BE2C (cell line): Measurements from ENCODE around the gene CNOT6L.

Experiments used
- DNase-seq: peaks from one replicate; pipeline ENCODE4 v3.0.0-alpha.2; 2020
- H3K27me3 ChIP-seq: fragments of 250-450 bp; sonication (Bioruptor Pico); 2 replicates; pipeline ENCODE4 v1.5.1; 2020; ENCODE audit warnings: mild to moderate bottlenecking
- H3K36me3 ChIP-seq: fragments of 250-450 bp; sonication (Bioruptor Pico); 2 replicates; pipeline ENCODE4 v1.5.1; 2020; ENCODE audit warnings: mild to moderate bottlenecking
- H3K4me1 ChIP-seq: fragments of 250-450 bp; sonication (Bioruptor Pico); 2 replicates; pipeline ENCODE4 v1.5.1; 2020
- H3K4me3 ChIP-seq: 2 replicates; pipeline ENCODE4 v1.5.1; 2011; ENCODE audit warnings: low read depth, low read length
- H3K9me3 ChIP-seq: fragments of 250-450 bp; sonication (Bioruptor Pico); 2 replicates; pipeline ENCODE4 v1.5.1; 2020
- TF ChIP-seq, protein P1 (sequence below): IDR thresholded peaks from 2 replicates; pipeline ENCODE4 v1.5.1; 2012; ENCODE audit warnings: mild to moderate bottlenecking, low read depth, low read length

The CNOT6L gene

DNA sequence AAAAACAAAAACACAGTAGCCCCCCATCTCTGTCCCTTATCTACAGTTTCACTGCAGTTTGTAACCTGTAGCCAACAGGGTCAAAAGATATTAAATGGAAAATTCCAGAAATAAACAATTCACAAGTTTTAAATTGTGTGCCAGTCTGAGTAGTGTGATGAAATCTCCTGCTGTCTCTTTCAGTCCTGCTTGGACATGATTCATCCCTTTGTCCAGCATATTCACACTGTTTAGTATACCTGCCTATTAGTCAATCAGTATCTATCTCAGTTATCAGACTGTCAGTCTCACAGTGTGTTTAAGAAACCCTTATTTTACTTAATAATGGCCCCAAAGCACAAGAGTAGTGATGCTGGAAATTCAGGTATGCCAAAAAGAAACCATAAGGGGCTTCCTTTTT lies 21.9 kb downstream of the CNOT6L start:
- Histone ChIP-seq H3K4me3 (no peak overlapping the region), H3K4me1 (no peaks in the 10 kb centered on the region), H3K36me3 (no peaks in the 10 kb centered on the region), H3K27me3 (no peaks in the 10 kb centered on the region), H3K9me3 (no peaks in the 10 kb centered on the region)
- TF ChIP-seq, protein P1, sequence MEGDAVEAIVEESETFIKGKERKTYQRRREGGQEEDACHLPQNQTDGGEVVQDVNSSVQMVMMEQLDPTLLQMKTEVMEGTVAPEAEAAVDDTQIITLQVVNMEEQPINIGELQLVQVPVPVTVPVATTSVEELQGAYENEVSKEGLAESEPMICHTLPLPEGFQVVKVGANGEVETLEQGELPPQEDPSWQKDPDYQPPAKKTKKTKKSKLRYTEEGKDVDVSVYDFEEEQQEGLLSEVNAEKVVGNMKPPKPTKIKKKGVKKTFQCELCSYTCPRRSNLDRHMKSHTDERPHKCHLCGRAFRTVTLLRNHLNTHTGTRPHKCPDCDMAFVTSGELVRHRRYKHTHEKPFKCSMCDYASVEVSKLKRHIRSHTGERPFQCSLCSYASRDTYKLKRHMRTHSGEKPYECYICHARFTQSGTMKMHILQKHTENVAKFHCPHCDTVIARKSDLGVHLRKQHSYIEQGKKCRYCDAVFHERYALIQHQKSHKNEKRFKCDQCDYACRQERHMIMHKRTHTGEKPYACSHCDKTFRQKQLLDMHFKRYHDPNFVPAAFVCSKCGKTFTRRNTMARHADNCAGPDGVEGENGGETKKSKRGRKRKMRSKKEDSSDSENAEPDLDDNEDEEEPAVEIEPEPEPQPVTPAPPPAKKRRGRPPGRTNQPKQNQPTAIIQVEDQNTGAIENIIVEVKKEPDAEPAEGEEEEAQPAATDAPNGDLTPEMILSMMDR = no peak
- no peak for DNase-seq

DNA sequence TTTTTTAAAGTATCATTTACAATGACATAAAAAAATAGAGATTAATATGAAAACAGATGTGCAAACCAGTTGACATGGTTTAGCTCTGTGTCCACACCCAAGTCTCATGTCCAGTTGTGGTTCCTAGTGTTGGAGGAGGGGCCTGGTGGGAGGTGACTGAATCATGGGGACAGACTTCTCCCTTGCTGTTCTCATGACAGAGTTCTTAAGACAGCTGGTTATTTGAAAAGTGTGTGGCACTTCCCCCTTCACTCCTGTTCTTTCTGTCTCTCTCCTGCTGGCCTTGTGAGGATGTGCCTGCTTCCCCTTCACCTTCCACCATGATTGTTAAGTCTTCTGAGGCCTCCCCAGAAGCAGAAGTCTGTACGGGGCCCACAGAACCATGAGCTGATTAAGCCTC lies 23.8 kb downstream of the CNOT6L start:
- Histone ChIP-seq H3K36me3 (no peaks in the 10 kb centered on the region), H3K4me3 (no peak overlapping the region), H3K9me3 (no peaks in the 10 kb centered on the region), H3K4me1 (no peaks in the 10 kb centered on the region), H3K27me3 (no peaks in the 10 kb centered on the region)
- TF ChIP-seq, protein P1 = no peak
- no peak for DNase-seq

- H3K4me3 ChIP-seq = no peak overlapping the region
- no peaks in the 10 kb centered on the region for H3K27me3 ChIP-seq
- no peaks in the 10 kb centered on the region for H3K4me1 ChIP-seq
- H3K9me3 ChIP-seq = no peaks in the 10 kb centered on the region
- no peaks in the 10 kb centered on the region for H3K36me3 ChIP-seq
- TF ChIP-seq, protein P1 = no peak
- no peak for DNase-seq
Measured at GRCh38 chr4:77790146-77790545, 29.0 kb downstream of the CNOT6L start.

DNA sequence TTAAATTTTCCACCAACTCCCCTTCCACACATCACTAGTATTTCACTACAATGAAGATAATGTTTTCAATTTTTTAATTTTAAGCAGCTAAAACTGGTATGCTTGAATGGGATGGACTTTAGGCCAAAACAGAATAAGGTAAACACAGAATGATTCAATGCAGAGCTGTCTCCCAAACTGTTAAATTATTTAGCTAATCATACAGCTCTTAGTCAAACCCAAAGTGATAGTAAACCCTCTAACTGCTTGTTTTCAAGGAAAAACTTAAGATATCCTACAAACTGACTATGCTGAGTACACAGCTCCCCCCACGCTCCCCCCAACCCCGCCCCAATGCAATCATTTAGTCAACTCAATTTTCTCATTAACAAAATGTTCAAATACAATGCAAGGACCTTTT lies 30.2 kb downstream of the CNOT6L start:
- Histone ChIP-seq H3K27me3 (no peaks in the 10 kb centered on the region), H3K4me1 (no peaks in the 10 kb centered on the region), H3K4me3 (no peak overlapping the region), H3K9me3 (no peaks in the 10 kb centered on the region), H3K36me3 (no peaks in the 10 kb centered on the region)
- no peak for DNase-seq
- TF ChIP-seq, protein P1 = no peak

- Histone ChIP-seq H3K9me3 (no peaks in the 10 kb centered on the region), H3K4me1 (no peaks in the 10 kb centered on the region), H3K4me3 (no peak overlapping the region), H3K36me3 (no peaks in the 10 kb centered on the region), H3K27me3 (no peaks in the 10 kb centered on the region)
- TF ChIP-seq, protein P1 = no peak
- no peak for DNase-seq
Measured at GRCh38 chr4:77787969-77788368, 31.2 kb downstream of the CNOT6L start.

DNA sequence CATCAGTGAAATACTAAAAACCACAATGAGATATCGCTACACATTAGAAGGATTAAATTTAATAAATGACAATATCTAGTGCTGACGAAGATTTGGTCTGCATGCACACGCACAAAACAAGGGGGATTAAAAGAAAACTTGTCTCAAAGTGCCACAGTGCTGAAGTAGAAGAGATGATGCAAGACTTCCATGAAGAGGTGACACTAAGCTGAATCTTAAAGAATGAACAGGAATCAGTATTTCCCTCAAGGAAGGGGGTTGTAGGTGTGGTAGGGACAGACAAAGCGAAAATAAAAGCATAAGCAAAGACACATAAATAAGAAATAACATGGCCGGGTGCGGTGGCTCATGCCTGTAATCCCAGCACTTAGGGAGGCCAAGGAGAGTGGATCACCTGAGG lies 33.5 kb downstream of the CNOT6L start:
- Histone ChIP-seq H3K4me3 (no peak overlapping the region), H3K4me1 (no peaks in the 10 kb centered on the region), H3K9me3 (no peaks in the 10 kb centered on the region), H3K36me3 (no peaks in the 10 kb centered on the region), H3K27me3 (no peaks in the 10 kb centered on the region)
- TF ChIP-seq, protein P1 = no peak
- no peak for DNase-seq
